Ovary (tissue), 9 donors: Measurements from ENCODE around the gene STRN4. TPM values are rescaled to one million over a fixed set of nuclear protein-coding genes. Genes with fewer than 3 reads are reported as not detected.

Source experiments
- DNase-seq, 5 donors: peaks; one replicate each; pipeline ENCODE4 v3.0.0-alpha.2; 2019 to 2020
- H3K27ac ChIP-seq, 2 donors: fragments of 200-600 bp; one replicate each; pipeline versions ENCODE4 v1.5.1 to v1.8.0; 2019 to 2022
- H3K27me3 ChIP-seq: fragments of 200-600 bp; one replicate; pipeline ENCODE4 v1.8.0; 2022
- H3K36me3 ChIP-seq: fragments of 200-600 bp; sonication (generic); one replicate; pipeline ENCODE4 v1.5.1; 2019
- H3K4me1 ChIP-seq: one replicate; pipeline ENCODE4 v1.8.1; 2013; ENCODE audit warnings: mild to moderate bottlenecking, moderate library complexity; ENCODE audit not compliant: insufficient read depth
- H3K4me3 ChIP-seq: fragments of 200-600 bp; sonication (generic); one replicate; pipeline ENCODE4 v1.5.1; 2017
- H3K9me3 ChIP-seq, 2 donors: fragments of 200-600 bp in 1 of 2; sonication (generic) in 1 of 2; one replicate each; pipeline versions ENCODE4 v1.5.1 to v1.8.1; 2013 to 2019; ENCODE audit warnings: mild to moderate bottlenecking in 1 of 2, moderate library complexity in 1 of 2
- CTCF ChIP-seq, 3 donors: fragments of 450-650 bp in 2 of 3; fragments of 200-600 bp in 1 of 3; IDR thresholded peaks; one replicate each; pipeline versions ENCODE4 v1.5.1 to v1.8.0; 2016 to 2022; ENCODE audit warnings: antibody characterized with exemption in 3 of 3, mild to moderate bottlenecking in 1 of 3
- EP300 ChIP-seq: sonication (generic); formaldehyde crosslinking; IDR thresholded peaks from one replicate; pipeline ENCODE4 v1.6.1; 2017; ENCODE audit warnings: antibody characterized with exemption
- POLR2A ChIP-seq: fragments of 450-650 bp; IDR thresholded peaks from one replicate; pipeline ENCODE4 v1.6.1; 2017; ENCODE audit warnings: antibody characterized with exemption, mild to moderate bottlenecking, moderate library complexity
- WGBS, 3 donors: extraction: QIAGEN DNeasy Blood & Tissue Kit in 1 of 3; methylation state at CpG; one replicate each; pipeline versions ENCODE4 v1.1.5 to v1.1.7; 2013 to 2017; 5-methylcytosine and 5-hydroxymethylcytosine counted together
- intact Hi-C, 4 donors: fragments of 100-400 bp; cut with DNase I; formaldehyde crosslinking; loops; one replicate each; pipeline versions ENCODE4 v1.11.0 to v1.15.1; 2022 to 2023
- polyA plus RNA-seq, 2 donors: library from polyadenylated mRNA; stranded (reverse); fragments of 200-250 nt in 1 of 2; fragments of 350-450 nt in 1 of 2; fragmentation: Illumina TruSeq in 1 of 2; extraction: RNeasy Lipid Tissue Mini Kit (QIAGEN cat#74804) in 1 of 2; gene quantifications; one replicate each; pipeline ENCODE4 v1.2.3, GENCODE V29; 2013 to 2014
- total RNA-seq, 7 donors: library from RNA; depleted of rRNA in 2 of 7; stranded (reverse); fragments of >200 nt in 2 of 7; fragmentation: NEBNext Ultra II Directional in 3 of 7; extraction: Animal tissue kit (Norgen Biotek cat#: 25700) in 3 of 7; gene quantifications; one replicate each; pipeline versions ENCODE4 v1.1.0 to v1.2.4, GENCODE V29; 2016 to 2023
- donor health status: DM: no; HTN: no; CAD: no; lungs with moderate emphysema.
- donor health status: DM: no; HTN: no; CAD: no.
- donor health status: Bipolar disorder and iron deficiency.
- donor health status: DM: yes; HTN: yes; CAD: no.
- donor health status: DM: no; HTN: no; CAD: no.
- donor health status: DM: yes; HTN: yes; CAD: no.

STRN4 gene
- total and polyA plus RNA-seq, 9 donors, result 34.8 to 85.3 (median 59.1) TPM

- H3K36me3 ChIP-seq, result no peaks in the 10 kb centered on the region
- WGBS, 3 donors, result 85 to 88% (median 86%) methylated on average over 25 to 26 of the region's 26 CpGs
- DNase-seq, result no peak
Observed at GRCh38 chr19:46725036-46725820, 21.0 kb downstream of the STRN4 start.

GRCh38 chr19:46724468-46724867 is 21.8 kb downstream of the STRN4 start:
- DNase-seq, result no peak
- WGBS, 3 donors, result 78 to 84% (median 79%) methylated on average over 20 of the region's 20 CpGs
- Histone ChIP-seq H3K4me3 (no peak overlapping the region), H3K27me3 (no peaks in the 10 kb centered on the region), H3K36me3 (no peaks in the 10 kb centered on the region), H3K9me3 (no peaks in the 10 kb centered on the region), H3K4me1 (no peaks in the 10 kb centered on the region), H3K27ac (no peak overlapping the region)
- intact Hi-C loops, result no loop called here
- no peak for TF ChIP-seq POLR2A
- TF ChIP-seq EP300, result no peak
- TF ChIP-seq CTCF (IDR thresholded peaks at IDR 0.05), result no peak

More at GRCh38 chr19:46725036-46725820, 21.0 kb downstream of the STRN4 start:
- no peak overlapping the region for H3K27ac ChIP-seq
- no peaks in the 10 kb centered on the region for H3K4me1 ChIP-seq
- no peaks in the 10 kb centered on the region for H3K27me3 ChIP-seq
- intact Hi-C loops, result no loop called here
- TF ChIP-seq EP300 (no peak), POLR2A (no peak), CTCF (IDR thresholded peaks at IDR 0.05) (no peak)
- H3K4me3 ChIP-seq, result no peak overlapping the region
- no peaks in the 10 kb centered on the region for H3K9me3 ChIP-seq

GRCh38 chr19:46723471-46723870 is 22.8 kb downstream of the STRN4 start:
- Histone ChIP-seq H3K27ac (no peak overlapping the region), H3K4me1 (no peaks in the 10 kb centered on the region), H3K9me3 (no peaks in the 10 kb centered on the region), H3K36me3 (no peaks in the 10 kb centered on the region), H3K4me3 (no peak overlapping the region), H3K27me3 (no peaks in the 10 kb centered on the region)
- TF ChIP-seq EP300 (no peak), POLR2A (no peak), CTCF (IDR thresholded peaks at IDR 0.05) (no peak)
- no peak for DNase-seq
- intact Hi-C loops, result no loop called here
- 92 to 95% (median 94%) methylated on average over 6 of the region's 6 CpGs for WGBS, 3 donors

- H3K4me1 ChIP-seq, result no peaks in the 10 kb centered on the region
- H3K36me3 ChIP-seq, result no peaks in the 10 kb centered on the region
- no peaks in the 10 kb centered on the region for H3K27me3 ChIP-seq
- no peaks in the 10 kb centered on the region for H3K9me3 ChIP-seq
- H3K27ac ChIP-seq, result no peak overlapping the region
- 81 to 90% (median 85%) methylated on average over 15 to 16 of the region's 16 CpGs for WGBS, 3 donors
- intact Hi-C loops, result no loop called here
- TF ChIP-seq EP300 (no peak), POLR2A (no peak), CTCF (IDR thresholded peaks at IDR 0.05) (no peak)
- DNase-seq, result no peak
- H3K4me3 ChIP-seq, result no peak overlapping the region
Observed at GRCh38 chr19:46723023-46723461, 23.2 kb downstream of the STRN4 start.
